Measurements from ENCODE around the gene PPP3R1. TPM values are rescaled to one million over a fixed set of nuclear protein-coding genes. Genes with fewer than 3 reads are reported as not detected.

PPP3R1 gene
- total and polyA plus RNA-seq, 9 of the 15 experiments (the other 6 are each of a cell fraction or from before 2014, with no cell fraction given), result 3.7 to 70.0 (median 24.8) TPM

DNA sequence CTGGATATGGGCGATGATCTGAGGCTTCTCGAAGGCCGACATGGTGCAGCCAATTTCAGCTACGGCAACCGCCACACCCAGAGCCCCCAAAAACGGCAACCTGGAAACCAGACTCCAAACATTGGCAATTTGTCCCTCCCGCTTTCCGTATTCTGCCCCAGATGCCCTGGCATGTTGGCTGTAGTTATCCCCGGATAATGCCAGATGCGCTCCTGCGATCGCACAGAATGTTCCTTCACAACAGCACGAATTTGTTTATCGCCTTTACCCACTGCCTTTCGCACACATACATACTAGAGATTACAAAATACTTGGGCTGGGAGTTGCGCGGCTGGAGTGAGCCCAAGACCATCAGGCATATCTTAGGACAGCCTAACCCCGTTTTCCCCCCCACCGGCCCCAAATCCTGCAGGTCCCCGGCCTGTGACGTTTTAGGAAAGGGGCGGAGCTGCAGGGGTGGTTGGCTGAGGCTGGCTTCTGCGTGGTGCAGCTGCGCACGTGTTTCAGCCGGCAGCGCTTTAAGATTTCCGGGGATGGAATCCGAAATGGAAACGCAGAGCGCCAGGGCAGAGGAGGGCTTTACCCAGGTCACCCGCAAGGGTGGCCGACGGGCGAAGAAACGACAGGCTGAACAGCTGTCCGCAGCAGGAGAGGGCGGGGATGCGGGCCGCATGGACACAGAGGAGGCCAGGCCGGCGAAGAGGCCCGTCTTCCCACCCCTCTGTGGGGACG, 94.8 kb downstream of the PPP3R1 start, which contains the start of gene PNO1 (continued):
- TF ChIP-seq DEAF1 (CRISPR knock-in tag; IDR thresholded peaks at IDR 0.05) (no peak), ZNF518B (CRISPR knock-in tag; IDR thresholded peaks at IDR 0.05) (no peak), POLR3G (IDR thresholded peaks at IDR 0.05; ENCODE audit: extremely low read depth, insufficient read length, insufficient replicate concordance) (no peak), ZNF766 (CRISPR knock-in tag; conservative IDR thresholded peaks at IDR 0.05) (peak; percentile 73; the same call in 1 of the 2 replicates), GATAD2B (IDR thresholded peaks at IDR 0.05; ENCODE audit: borderline replicate concordance) (no peak), HDGF (IDR thresholded peaks at IDR 0.05) (no peak), NFYB (IDR thresholded peaks at IDR 0.05; ENCODE audit: extremely low read depth, insufficient read length) (no peak), GATA2 (CRISPR knock-in tag; IDR thresholded peaks at IDR 0.05) (no peak)
- TF ChIP-seq, protein P1, sequence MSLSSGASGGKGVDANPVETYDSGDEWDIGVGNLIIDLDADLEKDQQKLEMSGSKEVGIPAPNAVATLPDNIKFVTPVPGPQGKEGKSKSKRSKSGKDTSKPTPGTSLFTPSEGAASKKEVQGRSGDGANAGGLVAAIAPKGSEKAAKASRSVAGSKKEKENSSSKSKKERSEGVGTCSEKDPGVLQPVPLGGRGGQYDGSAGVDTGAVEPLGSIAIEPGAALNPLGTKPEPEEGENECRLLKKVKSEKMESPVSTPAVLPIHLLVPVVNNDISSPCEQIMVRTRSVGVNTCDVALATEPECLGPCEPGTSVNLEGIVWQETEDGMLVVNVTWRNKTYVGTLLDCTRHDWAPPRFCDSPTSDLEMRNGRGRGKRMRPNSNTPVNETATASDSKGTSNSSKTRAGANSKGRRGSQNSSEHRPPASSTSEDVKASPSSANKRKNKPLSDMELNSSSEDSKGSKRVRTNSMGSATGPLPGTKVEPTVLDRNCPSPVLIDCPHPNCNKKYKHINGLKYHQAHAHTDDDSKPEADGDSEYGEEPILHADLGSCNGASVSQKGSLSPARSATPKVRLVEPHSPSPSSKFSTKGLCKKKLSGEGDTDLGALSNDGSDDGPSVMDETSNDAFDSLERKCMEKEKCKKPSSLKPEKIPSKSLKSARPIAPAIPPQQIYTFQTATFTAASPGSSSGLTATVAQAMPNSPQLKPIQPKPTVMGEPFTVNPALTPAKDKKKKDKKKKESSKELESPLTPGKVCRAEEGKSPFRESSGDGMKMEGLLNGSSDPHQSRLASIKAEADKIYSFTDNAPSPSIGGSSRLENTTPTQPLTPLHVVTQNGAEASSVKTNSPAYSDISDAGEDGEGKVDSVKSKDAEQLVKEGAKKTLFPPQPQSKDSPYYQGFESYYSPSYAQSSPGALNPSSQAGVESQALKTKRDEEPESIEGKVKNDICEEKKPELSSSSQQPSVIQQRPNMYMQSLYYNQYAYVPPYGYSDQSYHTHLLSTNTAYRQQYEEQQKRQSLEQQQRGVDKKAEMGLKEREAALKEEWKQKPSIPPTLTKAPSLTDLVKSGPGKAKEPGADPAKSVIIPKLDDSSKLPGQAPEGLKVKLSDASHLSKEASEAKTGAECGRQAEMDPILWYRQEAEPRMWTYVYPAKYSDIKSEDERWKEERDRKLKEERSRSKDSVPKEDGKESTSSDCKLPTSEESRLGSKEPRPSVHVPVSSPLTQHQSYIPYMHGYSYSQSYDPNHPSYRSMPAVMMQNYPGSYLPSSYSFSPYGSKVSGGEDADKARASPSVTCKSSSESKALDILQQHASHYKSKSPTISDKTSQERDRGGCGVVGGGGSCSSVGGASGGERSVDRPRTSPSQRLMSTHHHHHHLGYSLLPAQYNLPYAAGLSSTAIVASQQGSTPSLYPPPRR (CRISPR knock-in tag; IDR thresholded peaks at IDR 0.05; ENCODE audit: borderline replicate concordance), result no peak
- TF ChIP-seq, protein P2, sequence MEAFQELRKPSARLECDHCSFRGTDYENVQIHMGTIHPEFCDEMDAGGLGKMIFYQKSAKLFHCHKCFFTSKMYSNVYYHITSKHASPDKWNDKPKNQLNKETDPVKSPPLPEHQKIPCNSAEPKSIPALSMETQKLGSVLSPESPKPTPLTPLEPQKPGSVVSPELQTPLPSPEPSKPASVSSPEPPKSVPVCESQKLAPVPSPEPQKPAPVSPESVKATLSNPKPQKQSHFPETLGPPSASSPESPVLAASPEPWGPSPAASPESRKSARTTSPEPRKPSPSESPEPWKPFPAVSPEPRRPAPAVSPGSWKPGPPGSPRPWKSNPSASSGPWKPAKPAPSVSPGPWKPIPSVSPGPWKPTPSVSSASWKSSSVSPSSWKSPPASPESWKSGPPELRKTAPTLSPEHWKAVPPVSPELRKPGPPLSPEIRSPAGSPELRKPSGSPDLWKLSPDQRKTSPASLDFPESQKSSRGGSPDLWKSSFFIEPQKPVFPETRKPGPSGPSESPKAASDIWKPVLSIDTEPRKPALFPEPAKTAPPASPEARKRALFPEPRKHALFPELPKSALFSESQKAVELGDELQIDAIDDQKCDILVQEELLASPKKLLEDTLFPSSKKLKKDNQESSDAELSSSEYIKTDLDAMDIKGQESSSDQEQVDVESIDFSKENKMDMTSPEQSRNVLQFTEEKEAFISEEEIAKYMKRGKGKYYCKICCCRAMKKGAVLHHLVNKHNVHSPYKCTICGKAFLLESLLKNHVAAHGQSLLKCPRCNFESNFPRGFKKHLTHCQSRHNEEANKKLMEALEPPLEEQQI (IDR thresholded peaks at IDR 0.05), result peak; percentile 85; the same call in 1 of the 2 replicates

All from K562 (cell line).